ENCODE measurements around the gene MEGF6.

- no peak for TF ChIP-seq POLR2A (IDR thresholded peaks at IDR 0.05)
- no peak for TF ChIP-seq CTCF (IDR thresholded peaks at IDR 0.05)
Measured at GRCh38 chr1:3602375-3602774, 8.9 kb downstream of the MEGF6 start.

All from heart left ventricle (tissue), 13 donors.